Measurements from ENCODE around the gene WNT4. TPM values are rescaled to one million over a fixed set of nuclear protein-coding genes. Genes with fewer than 3 reads are reported as not detected.
"Not testable (repeated sequence)": the region's sequence is repeated elsewhere in the genome, so short reads cannot be mapped to it uniquely, and the experiment has no call there.

The WNT4 gene
- total RNA-seq, 6 donors from 2014 or later = 1.0 to 3.2 (median 2.0) TPM

- WGBS, 2 donors = 88 to 89% methylated on average over 3 of the region's 3 CpGs
- H3K4me3 ChIP-seq = no peak overlapping the region
- peaks cover 3 to 25% (median 9%) of the 10 kb centered on the region in 4 donors for H3K4me1 ChIP-seq
- ATAC-seq (ENCODE audit: low FRiP score in 2 of 2) (no peak), DNase-seq (no peak)
- H3K36me3 ChIP-seq = peaks cover 3 to 56% (median 26%) of the 10 kb centered on the region in 4 donors
- no peak overlapping the region for H3K27ac ChIP-seq
- H3K27me3 ChIP-seq = no peaks in the 10 kb centered on the region
- TF ChIP-seq POLR2AphosphoS5 (IDR thresholded peaks at IDR 0.05) (no peak), CTCF (IDR thresholded peaks at IDR 0.05) (no peak), EP300 (IDR thresholded peaks at IDR 0.05) (no peak), POLR2A (IDR thresholded peaks at IDR 0.05) (no peak)
- no peaks in the 10 kb centered on the region for H3K9me3 ChIP-seq
Observed at GRCh38 chr1:22100168-22100567, 42.7 kb downstream of the WNT4 start.

GRCh38 chr1:22098752-22099151 is 44.1 kb downstream of the WNT4 start:
- Histone ChIP-seq H3K4me1 (peaks cover 0 to 24% (median 8%) of the 10 kb centered on the region in 4 donors), H3K4me3 (no peak overlapping the region), H3K27ac (no peak overlapping the region), H3K9me3 (no peaks in the 10 kb centered on the region), H3K36me3 (peaks cover 3 to 62% (median 32%) of the 10 kb centered on the region in 4 donors), H3K27me3 (no peaks in the 10 kb centered on the region)
- TF ChIP-seq POLR2AphosphoS5 (IDR thresholded peaks at IDR 0.05) = no peak
- TF ChIP-seq EP300 (IDR thresholded peaks at IDR 0.05) = no peak
- no peak for TF ChIP-seq CTCF (IDR thresholded peaks at IDR 0.05)
- no peak for TF ChIP-seq POLR2A (IDR thresholded peaks at IDR 0.05)
- 94 to 98% methylated on average over 10 of the region's 10 CpGs for WGBS, 2 donors
- DNase-seq = no peak
- ATAC-seq (ENCODE audit: low FRiP score in 2 of 2) = no peak

GRCh38 chr1:22096463-22096862 is 46.4 kb downstream of the WNT4 start:
- Histone ChIP-seq H3K9me3 (no peaks in the 10 kb centered on the region), H3K4me1 (peaks cover 6 to 24% (median 12%) of the 10 kb centered on the region in 4 donors), H3K27me3 (no peaks in the 10 kb centered on the region), H3K27ac (no peak overlapping the region), H3K4me3 (no peak overlapping the region), H3K36me3 (peaks cover 3 to 72% (median 39%) of the 10 kb centered on the region in 4 donors)
- DNase-seq = no peak
- WGBS, 2 donors = 97 to 98% methylated on average over 3 of the region's 3 CpGs
- no peak for ATAC-seq (ENCODE audit: low FRiP score in 2 of 2)
- TF ChIP-seq POLR2AphosphoS5 (IDR thresholded peaks at IDR 0.05) (no peak), CTCF (IDR thresholded peaks at IDR 0.05) (no peak), POLR2A (IDR thresholded peaks at IDR 0.05) (no peak), EP300 (IDR thresholded peaks at IDR 0.05) (no peak)

- 96% methylated on average over 5 of the region's 5 CpGs for WGBS, 2 donors
- no peak overlapping the region for H3K4me3 ChIP-seq
- TF ChIP-seq POLR2A (IDR thresholded peaks at IDR 0.05) = no peak
- no peak for TF ChIP-seq CTCF (IDR thresholded peaks at IDR 0.05)
- no peak for TF ChIP-seq POLR2AphosphoS5 (IDR thresholded peaks at IDR 0.05)
- no peak for TF ChIP-seq EP300 (IDR thresholded peaks at IDR 0.05)
Observed at GRCh38 chr1:22096036-22096435, 46.9 kb downstream of the WNT4 start.

GRCh38 chr1:22093513-22093912 is 49.4 kb downstream of the WNT4 start:
- TF ChIP-seq POLR2AphosphoS5 (IDR thresholded peaks at IDR 0.05) (no peak), POLR2A (IDR thresholded peaks at IDR 0.05) (no peak), CTCF (IDR thresholded peaks at IDR 0.05) (no peak), EP300 (IDR thresholded peaks at IDR 0.05) (no peak)
- Histone ChIP-seq H3K27ac (no peak overlapping the region), H3K4me3 (no peak overlapping the region), H3K4me1 (peaks cover 31 to 39% (median 33%) of the 10 kb centered on the region in 4 donors), H3K9me3 (no peaks in the 10 kb centered on the region), H3K27me3 (no peaks in the 10 kb centered on the region), H3K36me3 (peaks cover 3 to 73% (median 38%) of the 10 kb centered on the region in 4 donors)
- ATAC-seq (ENCODE audit: low FRiP score in 2 of 2) (no peak), DNase-seq (no peak)
- WGBS, 2 donors = 88 to 94% methylated on average over 1 of the region's 1 CpG

More at GRCh38 chr1:22096036-22096435, 46.9 kb downstream of the WNT4 start:
- Histone ChIP-seq H3K36me3 (peaks cover 3 to 75% (median 43%) of the 10 kb centered on the region in 4 donors), H3K27me3 (no peaks in the 10 kb centered on the region), H3K9me3 (no peaks in the 10 kb centered on the region), H3K27ac (no peak overlapping the region), H3K4me1 (peaks cover 7 to 24% (median 13%) of the 10 kb centered on the region in 4 donors)
- no peak for ATAC-seq (ENCODE audit: low FRiP score in 2 of 2)
- no peak for DNase-seq

- H3K4me1 ChIP-seq = peaks cover 44 to 50% (median 45%) of the 10 kb centered on the region in 4 donors
- H3K9me3 ChIP-seq; DNase-seq; ATAC-seq (ENCODE audit: low FRiP score in 2 of 2); H3K4me3 ChIP-seq; H3K27me3 ChIP-seq; H3K27ac ChIP-seq: not testable (repeated sequence)
- H3K36me3 ChIP-seq = peaks cover 3 to 73% (median 34%) of the 10 kb centered on the region in 4 donors
- 58 to 60% methylated on average over 3 of the region's 3 CpGs for WGBS, 2 donors
Observed at GRCh38 chr1:22092026-22092768, 50.7 kb downstream of the WNT4 start.

Measured in upper lobe of left lung (tissue), 6 donors.